Spleen (tissue), 11 donors: Measurements from ENCODE around the gene AKT1S1. TPM values are rescaled to one million over a fixed set of nuclear protein-coding genes. Genes with fewer than 3 reads are reported as not detected.
A peak's percentile ranks its signal among the peaks of the same experiment; 100 is the strongest.

ENCODE experiments used
- DNase-seq: peaks from one replicate; pipeline ENCODE4 v3.0.0-alpha.2; 2020
- H3K27ac ChIP-seq, 8 donors: fragments of 200-600 bp; sonication (generic) in 7 of 8; 1 replicate in 4 of 8; 2 replicates in 4 of 8; pipeline versions ENCODE4 v1.5.0 to v1.8.0; 2016 to 2021; ENCODE audit warnings: inconsistent platforms in 4 of 8, mild to moderate bottlenecking in 4 of 8, moderate library complexity in 1 of 8
- H3K27me3 ChIP-seq, 7 donors: fragments of 200-600 bp; sonication (generic) in 6 of 7; replicated peaks in 1 of 7; 1 replicate in 4 of 7; 2 replicates in 3 of 7; pipeline versions ENCODE4 v1.5.0 to v1.8.0; 2016 to 2021; ENCODE audit warnings: inconsistent platforms in 3 of 7, mild to moderate bottlenecking in 1 of 7
- H3K36me3 ChIP-seq, 6 donors: fragments of 200-600 bp; sonication (generic) in 5 of 6; 1 replicate in 4 of 6; 2 replicates in 2 of 6; pipeline versions ENCODE4 v1.5.0 to v1.8.0; 2016 to 2021; ENCODE audit warnings: inconsistent platforms in 2 of 6
- H3K4me1 ChIP-seq, 6 donors: fragments of 200-600 bp; sonication (generic) in 5 of 6; 1 replicate in 3 of 6; 2 replicates in 3 of 6; pipeline versions ENCODE4 v1.5.0 to v1.8.0; 2016 to 2021; ENCODE audit warnings: inconsistent platforms in 3 of 6
- H3K4me3 ChIP-seq, 8 donors: fragments of 200-600 bp; sonication (generic) in 7 of 8; 1 replicate in 4 of 8; 2 replicates in 4 of 8; pipeline versions ENCODE4 v1.5.0 to v1.8.0; 2016 to 2021; ENCODE audit warnings: inconsistent platforms in 4 of 8, mild to moderate bottlenecking in 4 of 8, moderate library complexity in 2 of 8
- H3K9me3 ChIP-seq, 8 donors: fragments of 200-600 bp; sonication (generic) in 7 of 8; 1 replicate in 4 of 8; 2 replicates in 4 of 8; pipeline versions ENCODE4 v1.5.0 to v1.8.0; 2016 to 2021; ENCODE audit warnings: inconsistent platforms in 4 of 8
- CTCF ChIP-seq, 11 experiments: fragments of 200-600 bp in 7 of 11; fragments of 450-650 bp in 4 of 11; sonication (generic) in 4 of 11; IDR thresholded peaks in 8 of 11; conservative IDR thresholded peaks in 3 of 11; 1 replicate in 7 of 11; 2 replicates in 4 of 11; pipeline versions ENCODE4 v1.4.0 to v1.8.0; 2016 to 2021; ENCODE audit warnings: antibody characterized with exemption in 11 of 11, inconsistent platforms in 4 of 11, mild to moderate bottlenecking in 1 of 11
- POLR2A ChIP-seq, 3 donors: fragments of 450-650 bp; IDR thresholded peaks; one replicate each; pipeline ENCODE4 v1.5.1; 2017; ENCODE audit warnings: antibody characterized with exemption in 3 of 3, mild to moderate bottlenecking in 1 of 3
- POLR2AphosphoS5 ChIP-seq, 3 donors: sonication (generic); formaldehyde crosslinking; IDR thresholded peaks; one replicate each; pipeline ENCODE4 v1.5.1; 2017; ENCODE audit warnings: antibody characterized with exemption in 3 of 3
- WGBS, 5 donors: extraction: QIAGEN DNeasy Blood & Tissue Kit in 3 of 5; methylation state at CpG; one replicate each; pipeline versions ENCODE4 v1.1.5 to v1.1.7; 2013 to 2018; 5-methylcytosine and 5-hydroxymethylcytosine counted together
- intact Hi-C: fragments of 100-400 bp; cut with DNase I; formaldehyde crosslinking; loops from one replicate; pipeline ENCODE4 v1.15.0; 2023; ENCODE audit warnings: low total_unique reads
- polyA plus RNA-seq, 3 donors: library from polyadenylated mRNA; stranded (reverse); fragments of 200-250 nt; gene quantifications; one replicate each; pipeline ENCODE4 v1.2.1, GENCODE V29; 2013
- total RNA-seq, 7 donors: library from RNA; depleted of rRNA in 3 of 7; stranded (reverse); fragments of >200 nt in 3 of 7; fragmentation: NEBNext Ultra II Directional in 4 of 7; extraction: Animal tissue kit (Norgen Biotek cat#: 25700) in 4 of 7; gene quantifications; one replicate each; pipeline versions ENCODE4 v1.1.0 to v1.2.1, GENCODE V29; 2016 to 2021
- donor health status: healthy with polysubstance abuse.
- donor health status: DM: no; HTN: no; CAD: no; lungs with moderate emphysema.
- donor health status: DM: no; HTN: no; CAD: no.
- donor health status: Bipolar disorder and iron deficiency.
- donor health status: healthy.
- donor health status: DM: no; HTN: no; CAD: no.
- donor health status: DM: yes; HTN: yes; CAD: no.

Gene AKT1S1
- total and polyA plus RNA-seq, 10 donors = 8.7 to 27.8 (median 17.0) TPM

- H3K4me3 ChIP-seq = peak overlapping the region in 4 of 8 donors; percentile 79 to 87 (median 86)
Observed at GRCh38 chr19:49875177-49875576, 2.0 kb downstream of the AKT1S1 start.

GRCh38 chr19:49874503-49875157, 2.5 kb downstream of the AKT1S1 start:
- DNase-seq = no peak
- 88 to 96% (median 92%) methylated on average over 10 to 11 of the region's 11 CpGs for WGBS, 5 donors
- Histone ChIP-seq H3K27me3 (no peaks in the 10 kb centered on the region), H3K36me3 (peaks cover 0 to 52% (median 6%) of the 10 kb centered on the region in 6 donors), H3K4me3 (no peak overlapping the region), H3K4me1 (peaks cover 19 to 79% (median 45%) of the 10 kb centered on the region in 6 donors), H3K27ac (peak overlapping the region in 3 of 8 donors; percentile 99 to 100 (median 99)), H3K9me3 (no peaks in the 10 kb centered on the region)
- TF ChIP-seq POLR2A (IDR thresholded peaks at IDR 0.05) (no peak), POLR2AphosphoS5 (IDR thresholded peaks at IDR 0.05) (no peak), CTCF (IDR thresholded peaks at IDR 0.05 in 8 of 11, conservative IDR thresholded peaks at IDR 0.05 in 3 of 11) (no peak)
- intact Hi-C loops = no loop called here

More at GRCh38 chr19:49875177-49875576, 2.0 kb downstream of the AKT1S1 start:
- Histone ChIP-seq H3K9me3 (no peaks in the 10 kb centered on the region), H3K4me1 (peaks cover 16 to 80% (median 43%) of the 10 kb centered on the region in 6 donors), H3K36me3 (peaks cover 3 to 58% (median 11%) of the 10 kb centered on the region in 6 donors), H3K27ac (peak overlapping the region in 6 of 8 donors; percentile 96 to 100 (median 99)), H3K27me3 (no peaks in the 10 kb centered on the region)
- DNase-seq = no peak
- TF ChIP-seq POLR2A (IDR thresholded peaks at IDR 0.05) (no peak), POLR2AphosphoS5 (IDR thresholded peaks at IDR 0.05) (no peak), CTCF (IDR thresholded peaks at IDR 0.05 in 8 of 11, conservative IDR thresholded peaks at IDR 0.05 in 3 of 11) (no peak)
- intact Hi-C loops = no loop called here
- WGBS, 5 donors = 88 to 91% (median 91%) methylated on average over 4 of the region's 4 CpGs

GRCh38 chr19:49873834-49874233, 3.3 kb downstream of the AKT1S1 start:
- H3K4me3 ChIP-seq = no peak overlapping the region
- TF ChIP-seq POLR2AphosphoS5 (IDR thresholded peaks at IDR 0.05) (no peak), CTCF (IDR thresholded peaks at IDR 0.05 in 8 of 11, conservative IDR thresholded peaks at IDR 0.05 in 3 of 11) (no peak), POLR2A (IDR thresholded peaks at IDR 0.05) (no peak)
- no peaks in the 10 kb centered on the region for H3K9me3 ChIP-seq
- H3K4me1 ChIP-seq = peaks cover 19 to 76% (median 46%) of the 10 kb centered on the region in 6 donors
- 87 to 94% (median 89%) methylated on average over 10 of the region's 10 CpGs for WGBS, 5 donors
- DNase-seq = no peak
- H3K27ac ChIP-seq = peak overlapping the region in 2 of 8 donors; percentile 8 to 99
- no peaks in the 10 kb centered on the region for H3K27me3 ChIP-seq
- intact Hi-C loops = no loop called here
- H3K36me3 ChIP-seq = peaks cover 0 to 44% (median 2%) of the 10 kb centered on the region in 6 donors

GRCh38 chr19:49873129-49873521, 4.0 kb downstream of the AKT1S1 start:
- DNase-seq = no peak
- Histone ChIP-seq H3K9me3 (no peaks in the 10 kb centered on the region), H3K27me3 (no peaks in the 10 kb centered on the region), H3K4me1 (peaks cover 19 to 76% (median 46%) of the 10 kb centered on the region in 6 donors), H3K4me3 (no peak overlapping the region), H3K36me3 (peaks cover 0 to 41% (median 1%) of the 10 kb centered on the region in 6 donors), H3K27ac (peak overlapping the region in 1 of 8 donors; percentile 26)
- TF ChIP-seq POLR2A (IDR thresholded peaks at IDR 0.05) (no peak), CTCF (IDR thresholded peaks at IDR 0.05 in 8 of 11, conservative IDR thresholded peaks at IDR 0.05 in 3 of 11) (no peak), POLR2AphosphoS5 (IDR thresholded peaks at IDR 0.05) (no peak)
- WGBS, 5 donors = 89 to 97% (median 91%) methylated on average over 16 to 29 of the region's 29 CpGs
- intact Hi-C loops = no loop called here
